Heart right ventricle (tissue), 16 donors: ENCODE results near the gene ZFTA. TPM values are rescaled to one million over a fixed set of nuclear protein-coding genes. Genes with fewer than 3 reads are reported as not detected.
"Not testable (repeated sequence)": the region's sequence is repeated elsewhere in the genome, so short reads cannot be mapped to it uniquely, and the experiment has no call there.

Experiments used
- ATAC-seq, 8 donors: fragments of 200-7000 bp; cut with Tn5 transposase; one replicate each; pipeline ENCODE4 v1.9.1; 2020; ENCODE audit warnings: mild to moderate bottlenecking in 8 of 8, moderate library complexity in 8 of 8, moderate number of reproducible peaks in 1 of 8
- DNase-seq, 2 donors: peaks; one replicate each; pipeline ENCODE4 v3.0.0-alpha.2; 2020
- H3K27ac ChIP-seq, 10 donors: fragments of 200-600 bp; sonication (generic) in 2 of 10; one replicate each; pipeline versions ENCODE4 v1.5.0 to v1.8.0; 2020 to 2022; ENCODE audit warnings: mild to moderate bottlenecking in 3 of 10
- H3K27me3 ChIP-seq, 7 donors: fragments of 200-600 bp; one replicate each; pipeline ENCODE4 v1.8.0; 2021 to 2022; ENCODE audit warnings: mild to moderate bottlenecking in 2 of 7
- H3K36me3 ChIP-seq, 9 donors: fragments of 200-600 bp; sonication (generic) in 1 of 9; one replicate each; pipeline versions ENCODE4 v1.5.0 to v1.8.0; 2020 to 2022; ENCODE audit warnings: mild to moderate bottlenecking in 2 of 9
- H3K4me1 ChIP-seq, 9 donors: fragments of 200-600 bp; sonication (generic) in 1 of 9; one replicate each; pipeline versions ENCODE4 v1.5.0 to v1.8.0; 2020 to 2022; ENCODE audit warnings: mild to moderate bottlenecking in 4 of 9
- H3K4me3 ChIP-seq, 10 donors: fragments of 200-600 bp; sonication (generic) in 2 of 10; one replicate each; pipeline versions ENCODE4 v1.5.0 to v1.8.0; 2020 to 2022; ENCODE audit warnings: mild to moderate bottlenecking in 7 of 10, moderate library complexity in 2 of 10
- H3K9me3 ChIP-seq, 11 donors: fragments of 200-600 bp in 10 of 11; sonication (generic) in 2 of 11; one replicate each; pipeline versions ENCODE4 v1.5.0 to v1.8.0; 2013 to 2022; ENCODE audit warnings: mild to moderate bottlenecking in 2 of 11, control low read depth in 1 of 11, moderate library complexity in 1 of 11
- WGBS, 2 donors: extraction: QIAGEN DNeasy Blood & Tissue Kit; methylation state at CpG; one replicate each; pipeline ENCODE4 v1.1.7; 2013; ENCODE audit warnings: inconsistent platforms in 1 of 2; 5-methylcytosine and 5-hydroxymethylcytosine counted together
- intact Hi-C, 10 donors: fragments of 100-400 bp; cut with DNase I; formaldehyde crosslinking; loops; one replicate each; pipeline versions ENCODE4 v1.11.1 to v1.14.2; 2022
- polyA plus RNA-seq, 2 donors: library from polyadenylated mRNA; stranded (reverse); fragments of 200-250 nt; gene quantifications; one replicate each; pipeline ENCODE4 v1.2.3, GENCODE V29; 2013
- total RNA-seq, 10 donors: library from RNA; stranded (reverse); fragmentation: NEBNext Ultra II Directional in 3 of 10; extraction: Animal tissue kit (Norgen Biotek cat#: 25700) in 3 of 10; gene quantifications; one replicate each; pipeline versions ENCODE4 v1.2.1 to v1.2.4, GENCODE V29; 2021 to 2023
- TF ChIP-seq, protein P1 (sequence below), 9 donors: fragments of 200-600 bp; sonication (generic) in 2 of 9; IDR thresholded peaks; one replicate each; pipeline versions ENCODE4 v1.5.0 to v1.8.0; 2021 to 2022; ENCODE audit warnings: antibody characterized with exemption in 9 of 9, mild to moderate bottlenecking in 5 of 9, moderate library complexity in 1 of 9
- donor health status: Arrhythmogenic right ventricular cardiomyopathy.
- donor health status: ischemic (EF 13 %, LVEDD 7.1; RV severe dilation, severe dysfunction).
- donor health status: healthy with polysubstance abuse.
- donor health status: DM: no; HTN: yes; CAD: no.
- donor health status: DM: no; HTN: no; CAD: no.
- donor health status: ischemic (EF 25% LVEDD 6.9; RV normal size, moderate dysfunction).
- donor health status: ischemic (EF 25% LVEDD 5.7; RV mildly dilated, moderate dysfunction).
- donor health status: healthy.
- donor health status: DM: yes; HTN: yes; CAD: no.
- donor health status: Ischemic cardiomyopathy.
- donor health status: ischemic (EF 35%, LVEDD 5.7; RV mildly dilated, moderate dysfunction).
- donor health status: nonischemic (EF 11% LVEDD 7.7; RV severe dilation, severe dysfunction).
- donor health status: DM: yes; HTN: yes; CAD: no.
- donor health status: PGD.
- donor health status: ischemic (EF 29% LVEDD 5.4; RV normal size, mild dysfunction).
- donor health status: nonischemic (EF 23%, LVEDD 6.1; RV moderate dilation, normal function).

ZFTA gene
- total and polyA plus RNA-seq, 12 donors = 4.6 to 14.3 (median 8.6) TPM

DNA sequence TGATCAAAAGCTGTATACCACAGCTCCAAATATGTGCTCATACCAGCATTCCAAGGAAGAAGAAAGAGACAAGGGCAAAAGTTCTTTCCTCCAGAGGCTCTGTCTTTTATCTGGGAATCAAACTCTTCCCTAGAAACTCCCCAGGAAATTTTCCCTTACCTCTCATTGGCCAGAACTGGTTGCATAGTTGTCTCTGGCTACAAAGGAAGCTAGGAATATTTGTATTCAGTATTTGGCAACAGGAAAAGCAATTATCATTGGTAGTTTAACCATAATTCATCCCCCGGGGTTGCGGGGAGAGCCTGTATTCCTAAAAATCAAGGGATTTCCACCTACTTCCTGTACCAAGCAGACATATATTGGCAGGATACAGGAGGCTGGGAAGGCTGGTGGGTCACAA, 10.5 kb upstream of the ZFTA start:
- peaks cover 0 to 12% (median 0%) of the 10 kb centered on the region in 9 donors for H3K4me1 ChIP-seq
- intact Hi-C loops = loop anchor here in 1 of 10 donors (5.0 kb wide), 1 partner anchor 33 kb away; the partner anchor contains the start of gene SPINDOC
- no peaks in the 10 kb centered on the region for H3K9me3 ChIP-seq
- ATAC-seq (no peak), DNase-seq (no peak)
- H3K4me3 ChIP-seq = no peak overlapping the region
- TF ChIP-seq, protein P1, sequence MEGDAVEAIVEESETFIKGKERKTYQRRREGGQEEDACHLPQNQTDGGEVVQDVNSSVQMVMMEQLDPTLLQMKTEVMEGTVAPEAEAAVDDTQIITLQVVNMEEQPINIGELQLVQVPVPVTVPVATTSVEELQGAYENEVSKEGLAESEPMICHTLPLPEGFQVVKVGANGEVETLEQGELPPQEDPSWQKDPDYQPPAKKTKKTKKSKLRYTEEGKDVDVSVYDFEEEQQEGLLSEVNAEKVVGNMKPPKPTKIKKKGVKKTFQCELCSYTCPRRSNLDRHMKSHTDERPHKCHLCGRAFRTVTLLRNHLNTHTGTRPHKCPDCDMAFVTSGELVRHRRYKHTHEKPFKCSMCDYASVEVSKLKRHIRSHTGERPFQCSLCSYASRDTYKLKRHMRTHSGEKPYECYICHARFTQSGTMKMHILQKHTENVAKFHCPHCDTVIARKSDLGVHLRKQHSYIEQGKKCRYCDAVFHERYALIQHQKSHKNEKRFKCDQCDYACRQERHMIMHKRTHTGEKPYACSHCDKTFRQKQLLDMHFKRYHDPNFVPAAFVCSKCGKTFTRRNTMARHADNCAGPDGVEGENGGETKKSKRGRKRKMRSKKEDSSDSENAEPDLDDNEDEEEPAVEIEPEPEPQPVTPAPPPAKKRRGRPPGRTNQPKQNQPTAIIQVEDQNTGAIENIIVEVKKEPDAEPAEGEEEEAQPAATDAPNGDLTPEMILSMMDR (IDR thresholded peaks at IDR 0.05) = no peak
- H3K36me3 ChIP-seq = no peaks in the 10 kb centered on the region
- peak overlapping the region in 1 of 10 donors; percentile 0 for H3K27ac ChIP-seq
- H3K27me3 ChIP-seq = no peaks in the 10 kb centered on the region
- WGBS, 2 donors = 55 to 62% methylated on average over 2 of the region's 2 CpGs

DNA sequence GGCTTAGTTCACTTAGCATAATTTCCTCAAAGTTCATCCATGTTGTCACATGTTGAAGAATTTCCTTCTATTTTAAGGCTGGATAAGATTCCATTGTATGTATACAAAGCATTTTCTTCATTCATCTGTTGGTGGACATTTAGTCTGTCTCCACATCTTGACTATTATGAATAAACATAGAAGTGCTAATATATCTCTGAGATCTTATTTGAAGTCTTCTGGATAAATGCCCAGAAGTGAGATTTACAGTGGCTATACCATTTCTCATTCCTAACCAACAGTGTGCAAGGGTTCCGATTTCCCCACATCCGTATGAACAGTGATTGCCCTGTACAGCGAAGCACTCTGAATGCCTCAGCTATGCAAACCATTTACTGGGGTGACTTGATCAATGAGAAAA, 6.6 kb upstream of the ZFTA start:
- ATAC-seq (no peak), DNase-seq (no peak)

DNA sequence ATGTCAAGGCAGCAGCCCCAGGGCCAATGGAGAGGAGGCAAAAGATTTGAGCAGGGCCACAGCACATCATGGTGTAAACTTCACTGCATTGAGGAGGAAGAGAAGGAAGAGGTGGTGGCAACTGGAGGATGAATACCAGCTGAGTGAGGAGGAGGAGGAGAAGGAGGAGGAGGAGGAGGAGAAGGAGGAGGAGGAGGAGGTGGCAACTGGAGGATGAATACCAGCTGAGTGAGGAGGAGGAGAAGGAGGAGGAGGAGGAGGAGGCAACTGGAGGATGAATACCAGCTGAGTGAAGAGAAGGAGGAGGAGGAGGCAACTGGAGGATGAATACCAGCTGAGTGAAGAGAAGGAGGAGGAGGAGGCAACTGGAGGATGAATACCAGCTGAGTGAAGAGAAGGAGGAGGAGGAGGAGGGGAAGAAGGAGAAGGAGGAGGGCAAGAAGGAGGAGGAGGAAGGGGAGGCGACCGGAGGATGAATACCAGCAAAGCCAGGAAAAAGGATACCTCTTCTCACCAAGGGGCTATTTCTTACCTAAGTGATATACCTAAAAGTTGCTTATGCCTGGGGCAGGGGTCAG, 3.3 kb upstream of the ZFTA start:
- intact Hi-C loops = loop anchor here in 1 of 10 donors (5.0 kb wide), 1 partner anchor 40 kb away; the partner anchor contains the start of gene SPINDOC
- 90 to 95% methylated on average over 2 of the region's 2 CpGs for WGBS, 2 donors
- not testable (repeated sequence) for H3K9me3 ChIP-seq, DNase-seq, H3K27ac ChIP-seq, ATAC-seq, H3K36me3 ChIP-seq, H3K4me3 ChIP-seq
- Histone ChIP-seq H3K27me3 (peaks cover 0 to 23% (median 0%) of the 10 kb centered on the region in 7 donors), H3K4me1 (peaks cover 2 to 19% (median 16%) of the 10 kb centered on the region in 9 donors)

More for the DNA sequence above, 6.6 kb upstream of the ZFTA start:
- H3K4me1 ChIP-seq = peaks cover 0 to 14% (median 4%) of the 10 kb centered on the region in 9 donors
- TF ChIP-seq, protein P1 (IDR thresholded peaks at IDR 0.05) = no peak
- H3K9me3 ChIP-seq = no peaks in the 10 kb centered on the region
- 93 to 98% methylated on average over 3 of the region's 3 CpGs for WGBS, 2 donors
- no peaks in the 10 kb centered on the region for H3K36me3 ChIP-seq
- H3K27ac ChIP-seq = no peak overlapping the region
- H3K27me3 ChIP-seq = peaks cover 0 to 7% (median 0%) of the 10 kb centered on the region in 7 donors
- intact Hi-C loops = loop anchor here in 1 of 10 donors (5.0 kb wide), 1 partner anchor 37 kb away; the partner anchor contains the start of gene SPINDOC
- no peak overlapping the region for H3K4me3 ChIP-seq

DNA sequence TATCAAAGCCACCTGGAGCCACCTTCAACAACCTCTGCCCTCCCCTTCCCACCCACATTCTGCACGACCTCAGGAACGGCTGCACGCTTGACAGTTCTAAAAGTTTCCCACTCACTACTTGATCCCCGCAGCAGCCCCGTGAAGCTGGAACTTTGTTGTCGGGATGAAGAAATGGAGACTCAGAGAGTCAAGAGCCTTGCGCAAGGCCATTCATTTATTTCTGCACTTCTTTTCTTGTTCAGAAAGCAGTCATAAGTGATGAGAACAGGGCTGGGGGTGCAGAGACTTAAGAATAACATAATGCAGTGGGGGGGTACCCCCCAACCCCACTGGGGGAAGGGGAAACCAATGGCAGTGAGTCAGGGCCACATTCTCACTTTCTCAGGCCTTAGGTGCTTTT, 2.2 kb upstream of the ZFTA start:
- H3K27ac ChIP-seq = peak overlapping the region in 3 of 10 donors; percentile 3 to 94 (median 80)
- TF ChIP-seq, protein P1 (IDR thresholded peaks at IDR 0.05) = no peak
- H3K27me3 ChIP-seq = peaks cover 0 to 23% (median 0%) of the 10 kb centered on the region in 7 donors
- DNase-seq (no peak), ATAC-seq (no peak)
- peaks cover 7 to 29% (median 25%) of the 10 kb centered on the region in 9 donors for H3K4me1 ChIP-seq
- H3K9me3 ChIP-seq = no peaks in the 10 kb centered on the region
- intact Hi-C loops = loop anchor here in 1 of 10 donors (5.0 kb wide), 1 partner anchor 42 kb away; the partner anchor contains the start of gene SPINDOC
- WGBS, 2 donors = 86 to 92% methylated on average over 7 of the region's 7 CpGs
- peaks cover 0 to 3% (median 0%) of the 10 kb centered on the region in 9 donors for H3K36me3 ChIP-seq
- H3K4me3 ChIP-seq = peak overlapping the region in 1 of 10 donors; percentile 89
